Stomach (tissue), 9 donors: ENCODE results near the gene CCNQ. TPM values are rescaled to one million over a fixed set of nuclear protein-coding genes. Genes with fewer than 3 reads are reported as not detected.

Experiments
- DNase-seq, 2 donors: peaks; one replicate each; pipeline versions ENCODE4 v3.0.0 to v3.0.0-alpha.2; 2013 to 2019
- H3K27ac ChIP-seq, 5 donors: fragments of 200-600 bp in 4 of 5; sonication (generic) in 4 of 5; one replicate each; pipeline ENCODE4 v1.5.1; 2013 to 2019; ENCODE audit warnings: mild to moderate bottlenecking in 1 of 5, moderate library complexity in 1 of 5
- H3K27me3 ChIP-seq, 3 donors: fragments of 200-600 bp; sonication (generic); one replicate each; pipeline ENCODE4 v1.5.1; 2017 to 2019; ENCODE audit warnings: mixed run types in 1 of 3
- H3K36me3 ChIP-seq, 4 donors: fragments of 200-600 bp; sonication (generic); 1 replicate in 3 of 4; 2 replicates in 1 of 4; pipeline ENCODE4 v1.5.1; 2016 to 2019
- H3K4me1 ChIP-seq, 4 donors: fragments of 200-600 bp; sonication (generic); one replicate each; pipeline ENCODE4 v1.5.1; 2016 to 2019
- H3K4me3 ChIP-seq, 4 donors: fragments of 200-600 bp; sonication (generic) in 3 of 4; one replicate each; pipeline ENCODE4 v1.5.1; 2016 to 2019; ENCODE audit warnings: mild to moderate bottlenecking in 1 of 4
- H3K9me3 ChIP-seq, 4 donors: fragments of 200-600 bp; sonication (generic); one replicate each; pipeline ENCODE4 v1.5.1; 2016 to 2019
- EP300 ChIP-seq: sonication (generic); formaldehyde crosslinking; IDR thresholded peaks from one replicate; pipeline ENCODE4 v1.6.1; 2017; ENCODE audit warnings: antibody characterized with exemption
- POLR2A ChIP-seq, 4 donors: fragments of 450-650 bp; IDR thresholded peaks; one replicate each; pipeline ENCODE4 v1.6.1; 2016; ENCODE audit warnings: antibody characterized with exemption in 4 of 4, control low read depth in 2 of 4, mild to moderate bottlenecking in 1 of 4, moderate library complexity in 1 of 4
- POLR2AphosphoS5 ChIP-seq, 3 donors: sonication (generic); formaldehyde crosslinking; IDR thresholded peaks; one replicate each; pipeline ENCODE4 v1.6.1; 2016; ENCODE audit warnings: antibody characterized with exemption in 3 of 3
- WGBS, 5 donors: extraction: QIAGEN DNeasy Blood & Tissue Kit in 3 of 5; methylation state at CpG; one replicate each; pipeline versions ENCODE4 v1.1.5 to v1.1.7; 2013 to 2018; 5-methylcytosine and 5-hydroxymethylcytosine counted together
- intact Hi-C: fragments of 100-400 bp; cut with DNase I; formaldehyde crosslinking; loops from one replicate; pipeline ENCODE4 v1.15.1; 2023; ENCODE audit warnings: low total_unique reads
- polyA plus RNA-seq, 3 donors: library from polyadenylated mRNA; stranded (reverse); fragments of 200-250 nt; gene quantifications; one replicate each; pipeline ENCODE4 v1.2.3, GENCODE V29; 2013
- total RNA-seq, 5 donors: library from RNA; depleted of rRNA; stranded (reverse); fragments of >200 nt; gene quantifications; one replicate each; pipeline versions ENCODE4 v1.1.0 to v1.2.3, GENCODE V29; 2014 to 2016
- TF ChIP-seq, protein P1 (sequence below), 7 experiments: fragments of 450-650 bp in 4 of 7; fragments of 200-600 bp in 3 of 7; sonication (generic) in 3 of 7; IDR thresholded peaks; one replicate each; pipeline ENCODE4 v1.5.1; 2016 to 2019; ENCODE audit warnings: antibody characterized with exemption in 7 of 7, control low read depth in 2 of 7, mild to moderate bottlenecking in 1 of 7
- donor health status: healthy with polysubstance abuse.
- donor health status: Bipolar disorder and iron deficiency.
- donor health status: healthy.

The CCNQ gene
- total and polyA plus RNA-seq, 8 donors: 0.58 to 55.4 (median 26.2) TPM; not detected in 1

- no peak for DNase-seq
- Histone ChIP-seq H3K36me3 (peaks cover 6 to 95% (median 84%) of the 10 kb centered on the region in 4 donors), H3K27ac (no peak overlapping the region), H3K4me3 (no peak overlapping the region), H3K9me3 (no peaks in the 10 kb centered on the region), H3K27me3 (no peaks in the 10 kb centered on the region), H3K4me1 (no peaks in the 10 kb centered on the region)
- WGBS, 5 donors: 78 to 94% (median 83%) methylated on average over 7 to 26 of the region's 26 CpGs
- intact Hi-C loops: no loop called here
- TF ChIP-seq POLR2AphosphoS5 (IDR thresholded peaks at IDR 0.05) (no peak), POLR2A (IDR thresholded peaks at IDR 0.05) (no peak), EP300 (no peak)
- TF ChIP-seq, protein P1, sequence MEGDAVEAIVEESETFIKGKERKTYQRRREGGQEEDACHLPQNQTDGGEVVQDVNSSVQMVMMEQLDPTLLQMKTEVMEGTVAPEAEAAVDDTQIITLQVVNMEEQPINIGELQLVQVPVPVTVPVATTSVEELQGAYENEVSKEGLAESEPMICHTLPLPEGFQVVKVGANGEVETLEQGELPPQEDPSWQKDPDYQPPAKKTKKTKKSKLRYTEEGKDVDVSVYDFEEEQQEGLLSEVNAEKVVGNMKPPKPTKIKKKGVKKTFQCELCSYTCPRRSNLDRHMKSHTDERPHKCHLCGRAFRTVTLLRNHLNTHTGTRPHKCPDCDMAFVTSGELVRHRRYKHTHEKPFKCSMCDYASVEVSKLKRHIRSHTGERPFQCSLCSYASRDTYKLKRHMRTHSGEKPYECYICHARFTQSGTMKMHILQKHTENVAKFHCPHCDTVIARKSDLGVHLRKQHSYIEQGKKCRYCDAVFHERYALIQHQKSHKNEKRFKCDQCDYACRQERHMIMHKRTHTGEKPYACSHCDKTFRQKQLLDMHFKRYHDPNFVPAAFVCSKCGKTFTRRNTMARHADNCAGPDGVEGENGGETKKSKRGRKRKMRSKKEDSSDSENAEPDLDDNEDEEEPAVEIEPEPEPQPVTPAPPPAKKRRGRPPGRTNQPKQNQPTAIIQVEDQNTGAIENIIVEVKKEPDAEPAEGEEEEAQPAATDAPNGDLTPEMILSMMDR (IDR thresholded peaks at IDR 0.05): no peak
These were observed 7.7 kb downstream of the CCNQ start for GRCh38 chrX:153590961-153591956.

DNA sequence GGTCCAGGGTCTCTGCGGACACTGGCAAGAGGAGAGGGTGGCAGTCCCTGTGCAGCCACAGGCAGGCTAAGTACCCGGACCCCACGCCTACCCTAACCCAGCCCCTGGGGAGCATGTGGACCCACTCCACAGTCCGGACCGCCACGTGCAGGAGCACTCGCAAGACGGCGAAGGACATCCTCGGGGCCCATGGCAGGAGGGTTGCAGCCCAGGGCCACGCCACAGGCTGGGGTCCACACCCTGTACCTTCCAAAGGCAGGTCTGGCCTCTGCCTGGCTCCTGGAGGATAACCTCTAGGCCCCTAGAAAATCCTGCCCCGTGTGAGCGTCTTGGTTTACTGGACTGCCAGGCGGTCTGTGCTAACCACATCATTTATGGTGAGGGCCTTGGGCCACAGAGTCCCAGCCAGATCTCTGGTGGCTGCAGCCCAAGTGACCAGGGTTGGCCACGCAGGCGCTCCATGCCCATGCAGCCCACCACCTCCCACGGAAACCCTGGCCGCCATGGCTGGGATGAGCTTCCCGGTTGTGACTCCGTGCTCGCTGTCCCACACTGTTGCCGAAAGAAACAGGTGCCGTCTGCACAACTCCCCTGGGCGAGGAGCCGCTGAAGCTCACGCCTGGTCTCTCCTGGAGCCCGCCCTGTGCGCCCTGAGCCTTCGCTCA lies 10.0 kb downstream of the CCNQ start:
- TF ChIP-seq POLR2A (IDR thresholded peaks at IDR 0.05) (no peak), POLR2AphosphoS5 (IDR thresholded peaks at IDR 0.05) (no peak)
- intact Hi-C loops: no loop called here
- no peaks in the 10 kb centered on the region for H3K4me1 ChIP-seq
- H3K9me3 ChIP-seq: no peaks in the 10 kb centered on the region
- no peak for DNase-seq
- H3K36me3 ChIP-seq: peaks cover 6 to 77% (median 66%) of the 10 kb centered on the region in 4 donors
- H3K4me3 ChIP-seq: no peak overlapping the region
- 92 to 98% (median 98%) methylated on average over 7 to 29 of the region's 29 CpGs for WGBS, 5 donors
- H3K27me3 ChIP-seq: no peaks in the 10 kb centered on the region
- H3K27ac ChIP-seq: no peak overlapping the region

GRCh38 chrX:153588021-153588781 lies 10.7 kb downstream of the CCNQ start:
- WGBS, 5 donors: 87 to 94% (median 93%) methylated on average over 12 to 18 of the region's 18 CpGs
- Histone ChIP-seq H3K4me3 (no peak overlapping the region), H3K36me3 (peaks cover 6 to 70% (median 59%) of the 10 kb centered on the region in 4 donors), H3K27me3 (no peaks in the 10 kb centered on the region), H3K9me3 (no peaks in the 10 kb centered on the region), H3K27ac (no peak overlapping the region), H3K4me1 (no peaks in the 10 kb centered on the region)
- no peak for DNase-seq
- TF ChIP-seq POLR2AphosphoS5 (IDR thresholded peaks at IDR 0.05) (no peak), POLR2A (IDR thresholded peaks at IDR 0.05) (no peak), EP300 (no peak)
- TF ChIP-seq, protein P1 (IDR thresholded peaks at IDR 0.05): no peak
- intact Hi-C loops: no loop called here

GRCh38 chrX:153587342-153587741 lies 11.6 kb downstream of the CCNQ start:
- Histone ChIP-seq H3K27ac (no peak overlapping the region), H3K4me3 (no peak overlapping the region), H3K27me3 (no peaks in the 10 kb centered on the region), H3K9me3 (no peaks in the 10 kb centered on the region), H3K4me1 (peaks cover 0 to 3% (median 0%) of the 10 kb centered on the region in 4 donors), H3K36me3 (peaks cover 4 to 61% (median 51%) of the 10 kb centered on the region in 4 donors)
- no peak for DNase-seq
- TF ChIP-seq, protein P1 (IDR thresholded peaks at IDR 0.05): no peak
- TF ChIP-seq EP300 (no peak), POLR2AphosphoS5 (IDR thresholded peaks at IDR 0.05) (no peak), POLR2A (IDR thresholded peaks at IDR 0.05) (no peak)
- WGBS, 5 donors: 82 to 98% (median 94%) methylated on average over 7 to 10 of the region's 10 CpGs
- intact Hi-C loops: no loop called here
